Heart right ventricle (tissue), 16 donors: ENCODE results near the gene TAGLN. TPM values are rescaled to one million over a fixed set of nuclear protein-coding genes. Genes with fewer than 3 reads are reported as not detected.

Experiments
- ATAC-seq, 8 donors: fragments of 200-7000 bp; cut with Tn5 transposase; one replicate each; pipeline ENCODE4 v1.9.1; 2020; ENCODE audit warnings: mild to moderate bottlenecking in 8 of 8, moderate library complexity in 8 of 8, moderate number of reproducible peaks in 1 of 8
- DNase-seq, 2 donors: peaks; one replicate each; pipeline ENCODE4 v3.0.0-alpha.2; 2020
- H3K27ac ChIP-seq, 10 donors: fragments of 200-600 bp; sonication (generic) in 2 of 10; one replicate each; pipeline versions ENCODE4 v1.5.0 to v1.8.0; 2020 to 2022; ENCODE audit warnings: mild to moderate bottlenecking in 3 of 10
- H3K27me3 ChIP-seq, 7 donors: fragments of 200-600 bp; one replicate each; pipeline ENCODE4 v1.8.0; 2021 to 2022; ENCODE audit warnings: mild to moderate bottlenecking in 2 of 7
- H3K36me3 ChIP-seq, 9 donors: fragments of 200-600 bp; sonication (generic) in 1 of 9; one replicate each; pipeline versions ENCODE4 v1.5.0 to v1.8.0; 2020 to 2022; ENCODE audit warnings: mild to moderate bottlenecking in 2 of 9
- H3K4me1 ChIP-seq, 9 donors: fragments of 200-600 bp; sonication (generic) in 1 of 9; one replicate each; pipeline versions ENCODE4 v1.5.0 to v1.8.0; 2020 to 2022; ENCODE audit warnings: mild to moderate bottlenecking in 4 of 9
- H3K4me3 ChIP-seq, 10 donors: fragments of 200-600 bp; sonication (generic) in 2 of 10; one replicate each; pipeline versions ENCODE4 v1.5.0 to v1.8.0; 2020 to 2022; ENCODE audit warnings: mild to moderate bottlenecking in 7 of 10, moderate library complexity in 2 of 10
- H3K9me3 ChIP-seq, 11 donors: fragments of 200-600 bp in 10 of 11; sonication (generic) in 2 of 11; one replicate each; pipeline versions ENCODE4 v1.5.0 to v1.8.0; 2013 to 2022; ENCODE audit warnings: mild to moderate bottlenecking in 2 of 11, control low read depth in 1 of 11, moderate library complexity in 1 of 11
- WGBS, 2 donors: extraction: QIAGEN DNeasy Blood & Tissue Kit; methylation state at CpG; one replicate each; pipeline ENCODE4 v1.1.7; 2013; ENCODE audit warnings: inconsistent platforms in 1 of 2; 5-methylcytosine and 5-hydroxymethylcytosine counted together
- intact Hi-C, 10 donors: fragments of 100-400 bp; cut with DNase I; formaldehyde crosslinking; loops; one replicate each; pipeline versions ENCODE4 v1.11.1 to v1.14.2; 2022
- polyA plus RNA-seq, 2 donors: library from polyadenylated mRNA; stranded (reverse); fragments of 200-250 nt; gene quantifications; one replicate each; pipeline ENCODE4 v1.2.3, GENCODE V29; 2013
- total RNA-seq, 10 donors: library from RNA; stranded (reverse); fragmentation: NEBNext Ultra II Directional in 3 of 10; extraction: Animal tissue kit (Norgen Biotek cat#: 25700) in 3 of 10; gene quantifications; one replicate each; pipeline versions ENCODE4 v1.2.1 to v1.2.4, GENCODE V29; 2021 to 2023
- TF ChIP-seq, protein P1 (sequence below), 9 donors: fragments of 200-600 bp; sonication (generic) in 2 of 9; IDR thresholded peaks; one replicate each; pipeline versions ENCODE4 v1.5.0 to v1.8.0; 2021 to 2022; ENCODE audit warnings: antibody characterized with exemption in 9 of 9, mild to moderate bottlenecking in 5 of 9, moderate library complexity in 1 of 9
- donor health status: Arrhythmogenic right ventricular cardiomyopathy.
- donor health status: ischemic (EF 13 %, LVEDD 7.1; RV severe dilation, severe dysfunction).
- donor health status: healthy with polysubstance abuse.
- donor health status: DM: no; HTN: yes; CAD: no.
- donor health status: DM: no; HTN: no; CAD: no.
- donor health status: ischemic (EF 25% LVEDD 6.9; RV normal size, moderate dysfunction).
- donor health status: ischemic (EF 25% LVEDD 5.7; RV mildly dilated, moderate dysfunction).
- donor health status: healthy.
- donor health status: DM: yes; HTN: yes; CAD: no.
- donor health status: Ischemic cardiomyopathy.
- donor health status: ischemic (EF 35%, LVEDD 5.7; RV mildly dilated, moderate dysfunction).
- donor health status: nonischemic (EF 11% LVEDD 7.7; RV severe dilation, severe dysfunction).
- donor health status: DM: yes; HTN: yes; CAD: no.
- donor health status: PGD.
- donor health status: ischemic (EF 29% LVEDD 5.4; RV normal size, mild dysfunction).
- donor health status: nonischemic (EF 23%, LVEDD 6.1; RV moderate dilation, normal function).

Gene TAGLN
- total and polyA plus RNA-seq, 12 donors = 71.7 to 883 (median 108) TPM

DNA sequence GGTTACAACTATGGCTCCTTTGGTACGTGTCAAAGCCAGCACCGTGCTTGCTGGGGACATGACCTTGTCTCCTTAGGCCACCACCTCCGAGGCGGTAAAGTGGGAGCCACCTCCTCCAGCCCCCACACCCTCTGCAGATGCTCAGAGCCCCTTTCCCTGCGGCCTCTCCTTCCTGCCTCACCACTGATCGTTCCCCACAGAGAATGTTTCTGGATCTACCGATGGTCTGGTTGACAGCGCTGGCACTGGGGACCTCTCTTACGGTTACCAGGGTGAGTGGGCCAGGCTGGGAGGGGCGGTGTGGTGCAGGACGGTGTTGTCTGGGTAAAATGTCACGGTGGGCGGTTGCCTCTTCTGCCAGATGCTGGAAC, 11.8 kb upstream of the TAGLN start:
- no peaks in the 10 kb centered on the region for H3K9me3 ChIP-seq
- intact Hi-C loops = no loop called here
- H3K4me1 ChIP-seq = peaks cover 0 to 25% (median 0%) of the 10 kb centered on the region in 9 donors
- peak overlapping the region in 1 of 10 donors; percentile 69 for H3K27ac ChIP-seq
- WGBS, 2 donors = 86 to 87% methylated on average over 13 of the region's 13 CpGs
- peaks cover 0 to 100% (median 61%) of the 10 kb centered on the region in 9 donors for H3K36me3 ChIP-seq
- ATAC-seq (no peak), DNase-seq (no peak)
- H3K4me3 ChIP-seq = no peak overlapping the region
- H3K27me3 ChIP-seq = no peaks in the 10 kb centered on the region
- TF ChIP-seq, protein P1, sequence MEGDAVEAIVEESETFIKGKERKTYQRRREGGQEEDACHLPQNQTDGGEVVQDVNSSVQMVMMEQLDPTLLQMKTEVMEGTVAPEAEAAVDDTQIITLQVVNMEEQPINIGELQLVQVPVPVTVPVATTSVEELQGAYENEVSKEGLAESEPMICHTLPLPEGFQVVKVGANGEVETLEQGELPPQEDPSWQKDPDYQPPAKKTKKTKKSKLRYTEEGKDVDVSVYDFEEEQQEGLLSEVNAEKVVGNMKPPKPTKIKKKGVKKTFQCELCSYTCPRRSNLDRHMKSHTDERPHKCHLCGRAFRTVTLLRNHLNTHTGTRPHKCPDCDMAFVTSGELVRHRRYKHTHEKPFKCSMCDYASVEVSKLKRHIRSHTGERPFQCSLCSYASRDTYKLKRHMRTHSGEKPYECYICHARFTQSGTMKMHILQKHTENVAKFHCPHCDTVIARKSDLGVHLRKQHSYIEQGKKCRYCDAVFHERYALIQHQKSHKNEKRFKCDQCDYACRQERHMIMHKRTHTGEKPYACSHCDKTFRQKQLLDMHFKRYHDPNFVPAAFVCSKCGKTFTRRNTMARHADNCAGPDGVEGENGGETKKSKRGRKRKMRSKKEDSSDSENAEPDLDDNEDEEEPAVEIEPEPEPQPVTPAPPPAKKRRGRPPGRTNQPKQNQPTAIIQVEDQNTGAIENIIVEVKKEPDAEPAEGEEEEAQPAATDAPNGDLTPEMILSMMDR (IDR thresholded peaks at IDR 0.05) = no peak

DNA sequence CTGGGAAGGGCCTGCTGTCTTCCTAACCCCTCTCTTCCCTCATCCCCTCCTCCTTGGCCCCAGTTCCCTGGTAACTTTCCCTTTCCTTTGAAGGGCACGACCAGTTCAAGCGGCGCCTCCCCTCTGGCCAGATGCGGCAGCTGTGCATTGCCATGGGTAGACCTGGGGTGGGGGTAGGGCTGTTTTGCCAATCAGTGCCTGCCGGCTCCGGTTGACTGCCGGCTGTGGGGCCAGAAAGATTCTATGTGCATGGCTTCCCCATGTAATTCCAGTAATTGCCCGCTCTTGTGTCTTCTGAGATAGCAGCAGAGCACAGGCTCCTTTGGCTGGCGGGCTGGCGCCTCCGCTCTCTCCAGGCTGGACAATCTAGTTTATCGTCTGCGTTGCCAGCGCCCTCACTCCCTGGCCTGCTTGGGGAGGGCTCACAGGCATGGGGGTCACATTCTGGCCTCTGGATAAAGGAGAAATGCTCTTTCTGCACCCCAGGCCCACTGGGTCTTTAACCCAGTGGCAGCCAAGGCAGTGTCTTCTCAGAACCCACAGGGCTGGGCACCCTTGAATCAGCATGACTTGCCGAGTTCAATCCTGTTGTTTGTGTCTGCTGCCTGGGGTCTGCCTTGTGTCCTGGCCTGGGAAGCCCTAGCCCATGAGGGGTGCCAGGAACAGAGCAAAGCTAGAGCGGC, 11.2 kb upstream of the TAGLN start:
- WGBS, 2 donors = 91 to 94% methylated on average over 16 of the region's 16 CpGs
- ATAC-seq = no peak
- intact Hi-C loops = no loop called here
- Histone ChIP-seq H3K9me3 (no peaks in the 10 kb centered on the region), H3K4me3 (no peak overlapping the region), H3K4me1 (peaks cover 0 to 25% (median 0%) of the 10 kb centered on the region in 9 donors), H3K36me3 (peaks cover 1 to 100% (median 61%) of the 10 kb centered on the region in 9 donors), H3K27ac (peak overlapping the region in 1 of 10 donors; percentile 69), H3K27me3 (no peaks in the 10 kb centered on the region)
- TF ChIP-seq, protein P1 (IDR thresholded peaks at IDR 0.05) = no peak
- DNase-seq = no peak

DNA sequence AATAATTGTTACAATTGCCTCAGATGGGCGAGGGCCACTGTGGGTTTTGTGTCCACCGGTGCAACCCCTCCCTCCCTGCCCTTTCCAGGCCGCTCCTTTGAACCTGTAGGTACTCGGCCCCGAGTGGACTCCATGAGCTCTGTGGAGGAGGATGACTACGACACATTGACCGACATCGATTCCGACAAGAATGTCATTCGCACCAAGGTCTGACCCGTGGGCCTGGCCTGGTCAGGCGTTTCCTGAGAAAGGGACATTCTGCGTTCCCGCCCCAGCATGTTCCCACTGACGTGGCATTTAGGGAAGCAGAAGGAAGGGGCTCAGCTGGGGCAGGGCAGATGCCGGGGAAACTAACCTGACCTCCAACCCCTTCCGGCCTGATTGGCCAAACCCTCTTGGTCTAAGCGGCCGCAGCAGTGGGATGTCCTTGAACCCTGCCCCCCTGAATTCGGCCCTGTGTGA, 10.5 kb upstream of the TAGLN start:
- peak in 4 of 8 donors; percentile 5 to 53 (median 15) for ATAC-seq
- TF ChIP-seq, protein P1 (IDR thresholded peaks at IDR 0.05) = no peak
- Histone ChIP-seq H3K9me3 (no peaks in the 10 kb centered on the region), H3K36me3 (peaks cover 4 to 100% (median 60%) of the 10 kb centered on the region in 9 donors), H3K27ac (peak overlapping the region in 1 of 10 donors; percentile 69), H3K4me3 (no peak overlapping the region), H3K27me3 (no peaks in the 10 kb centered on the region), H3K4me1 (peaks cover 0 to 25% (median 0%) of the 10 kb centered on the region in 9 donors)
- no peak for DNase-seq
- 86 to 90% methylated on average over 20 of the region's 20 CpGs for WGBS, 2 donors
- intact Hi-C loops = no loop called here

DNA sequence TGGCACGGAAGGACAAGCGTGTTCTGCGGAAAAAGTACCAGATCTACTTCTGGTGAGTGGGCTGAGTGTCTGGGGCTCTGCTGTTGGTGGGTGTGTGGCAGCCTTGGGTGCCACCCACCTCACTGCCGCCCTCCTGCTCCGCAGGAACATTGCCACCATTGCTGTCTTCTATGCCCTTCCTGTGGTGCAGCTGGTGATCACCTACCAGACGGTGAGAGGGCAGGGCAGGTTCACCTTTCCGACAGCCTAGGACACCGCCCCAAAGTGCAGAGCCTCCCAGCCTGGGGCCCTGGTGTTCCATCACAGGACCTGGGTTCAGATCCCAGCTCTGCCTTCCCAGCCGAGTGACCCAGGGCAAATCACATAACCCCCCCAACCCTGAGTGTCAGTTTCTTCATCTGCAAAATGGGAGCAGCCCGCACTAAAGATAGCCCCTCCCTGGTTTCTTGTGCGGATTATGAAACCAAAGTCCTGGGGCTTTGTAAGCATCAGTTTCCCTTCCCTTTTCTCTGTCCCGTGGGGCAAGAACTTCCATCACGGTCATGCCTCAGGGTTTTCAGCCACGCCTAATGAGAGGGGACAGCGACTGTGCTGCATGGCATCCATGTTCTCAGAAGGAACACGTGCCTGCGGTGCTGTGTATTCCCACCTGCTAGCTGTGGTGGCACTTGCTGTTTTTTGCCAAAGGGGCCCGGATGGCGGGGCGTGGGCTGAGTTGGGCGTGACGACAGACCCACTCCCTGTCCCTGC, 9.8 kb upstream of the TAGLN start:
- intact Hi-C loops = no loop called here
- Histone ChIP-seq H3K36me3 (peaks cover 4 to 100% (median 62%) of the 10 kb centered on the region in 9 donors), H3K4me1 (peaks cover 0 to 25% (median 0%) of the 10 kb centered on the region in 9 donors), H3K4me3 (no peak overlapping the region), H3K27me3 (no peaks in the 10 kb centered on the region), H3K27ac (peak overlapping the region in 1 of 10 donors; percentile 69), H3K9me3 (no peaks in the 10 kb centered on the region)
- DNase-seq (no peak), ATAC-seq (peak in 3 of 8 donors; percentile 29 to 62 (median 34))
- 94 to 95% methylated on average over 22 of the region's 22 CpGs for WGBS, 2 donors
- TF ChIP-seq, protein P1 (IDR thresholded peaks at IDR 0.05) = no peak
